GM19372 (cell line): ENCODE data around the gene C19orf33.

Experiments
- ATAC-seq: cut with Tn5 transposase; IDR thresholded peaks from one replicate; pipeline ENCODE4 v1.9.1; 2021; ENCODE audit warnings: mild to moderate bottlenecking, low read depth, moderate library complexity; ENCODE audit not compliant: unreplicated experiment

Gene C19orf33

GRCh38 chr19:38278751-38279150 lies 25.3 kb upstream of the C19orf33 start:
- ATAC-seq, result no peak

GRCh38 chr19:38280030-38280921 lies 23.8 kb upstream of the C19orf33 start:
- ATAC-seq, result no peak

GRCh38 chr19:38281811-38282566 lies 22.1 kb upstream of the C19orf33 start:
- no peak for ATAC-seq

GRCh38 chr19:38283271-38283670 lies 20.8 kb upstream of the C19orf33 start:
- no peak for ATAC-seq

GRCh38 chr19:38284422-38284821 lies 19.6 kb upstream of the C19orf33 start:
- no peak for ATAC-seq

- ATAC-seq, result no peak
Measured at GRCh38 chr19:38285567-38285966, 18.5 kb upstream of the C19orf33 start.

- ATAC-seq, result no peak
Measured at GRCh38 chr19:38287604-38288003, 16.4 kb upstream of the C19orf33 start.

GRCh38 chr19:38288123-38288855 lies 15.8 kb upstream of the C19orf33 start:
- no peak for ATAC-seq

- no peak for ATAC-seq
Measured at GRCh38 chr19:38289955-38290354, 14.1 kb upstream of the C19orf33 start.

- ATAC-seq, result no peak
Measured at GRCh38 chr19:38290631-38291147, 13.4 kb upstream of the C19orf33 start.

- no peak for ATAC-seq
Measured at GRCh38 chr19:38291855-38292254, 12.2 kb upstream of the C19orf33 start.

- ATAC-seq, result no peak
Measured at GRCh38 chr19:38293281-38293680, 10.8 kb upstream of the C19orf33 start.

GRCh38 chr19:38294090-38294489 lies 10.0 kb upstream of the C19orf33 start:
- no peak for ATAC-seq

- no peak for ATAC-seq
Measured at GRCh38 chr19:38298821-38299680, 5.0 kb upstream of the C19orf33 start.

GRCh38 chr19:38304352-38304865 lies 358 bp downstream of the C19orf33 start:
- no peak for ATAC-seq

- no peak for ATAC-seq
Measured at GRCh38 chr19:38304866-38305429, 897 bp downstream of the C19orf33 start.

- ATAC-seq, result no peak
Measured at GRCh38 chr19:38306236-38306635, 2.2 kb downstream of the C19orf33 start.

- ATAC-seq, result no peak
Measured at GRCh38 chr19:38307076-38307475, 3.0 kb downstream of the C19orf33 start.

GRCh38 chr19:38307597-38307996 lies 3.5 kb downstream of the C19orf33 start:
- no peak for ATAC-seq
